RWPE1 (cell line): ENCODE data around the gene PDYN.
A peak's percentile ranks its signal among the peaks of the same experiment; 100 is the strongest.
"Not testable (repeated sequence)": the region's sequence is repeated elsewhere in the genome, so short reads cannot be mapped to it uniquely, and the experiment has no call there.

Source experiments
- CTCF ChIA-PET: fragments of 350-600 bp; sonication (Branson Sonifier 250); formaldehyde crosslinking; extraction: SDS; loops from one replicate; lab custom pipeline; 2021; lab: Yijun Ruan, JAX
- POLR2A ChIA-PET: fragments of 400-600 bp; formaldehyde crosslinking; extraction: SDS; loops from one replicate; lab custom pipeline; 2020; ENCODE audit warnings: antibody characterized with exemption; ENCODE audit not compliant: low non-redundant PET; lab: Yijun Ruan, JAX
- DNase-seq: peaks from one replicate; pipeline ENCODE4 v3.0.0; 2012; ENCODE audit warnings: low spot score
- H3K27ac ChIP-seq: fragments of 450-650 bp; 2 replicates; pipeline ENCODE4 v1.5.1; 2017
- TF ChIP-seq, protein P1 (sequence below): fragments of 450-650 bp; conservative IDR thresholded peaks from 2 replicates; pipeline ENCODE4 v1.5.1; 2017; ENCODE audit warnings: low read depth, mild to moderate bottlenecking

Gene PDYN

GRCh38 chr20:1993986-1994385, at the start of gene PDYN:
Gene PDYN, minus strand, starts transcription at chr20:1994058. Its CDS starts 10,974 bp downstream, at chr20:1983084.
- TF ChIP-seq, protein P1, sequence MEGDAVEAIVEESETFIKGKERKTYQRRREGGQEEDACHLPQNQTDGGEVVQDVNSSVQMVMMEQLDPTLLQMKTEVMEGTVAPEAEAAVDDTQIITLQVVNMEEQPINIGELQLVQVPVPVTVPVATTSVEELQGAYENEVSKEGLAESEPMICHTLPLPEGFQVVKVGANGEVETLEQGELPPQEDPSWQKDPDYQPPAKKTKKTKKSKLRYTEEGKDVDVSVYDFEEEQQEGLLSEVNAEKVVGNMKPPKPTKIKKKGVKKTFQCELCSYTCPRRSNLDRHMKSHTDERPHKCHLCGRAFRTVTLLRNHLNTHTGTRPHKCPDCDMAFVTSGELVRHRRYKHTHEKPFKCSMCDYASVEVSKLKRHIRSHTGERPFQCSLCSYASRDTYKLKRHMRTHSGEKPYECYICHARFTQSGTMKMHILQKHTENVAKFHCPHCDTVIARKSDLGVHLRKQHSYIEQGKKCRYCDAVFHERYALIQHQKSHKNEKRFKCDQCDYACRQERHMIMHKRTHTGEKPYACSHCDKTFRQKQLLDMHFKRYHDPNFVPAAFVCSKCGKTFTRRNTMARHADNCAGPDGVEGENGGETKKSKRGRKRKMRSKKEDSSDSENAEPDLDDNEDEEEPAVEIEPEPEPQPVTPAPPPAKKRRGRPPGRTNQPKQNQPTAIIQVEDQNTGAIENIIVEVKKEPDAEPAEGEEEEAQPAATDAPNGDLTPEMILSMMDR: no peak
- no peak within 1 kb of the TSS for H3K27ac ChIP-seq

GRCh38 chr20:2042400-2042799, 48.5 kb upstream of the PDYN start:
- CTCF ChIA-PET: no interaction called here

More at GRCh38 chr20:1993986-1994385, at the start of gene PDYN:
- ChIA-PET CTCF (no interaction called here), POLR2A (no interaction called here)
- DNase-seq: no peak

GRCh38 chr20:2038161-2038560, 44.3 kb upstream of the PDYN start:
- no peak for DNase-seq
- ChIA-PET POLR2A (no interaction called here), CTCF (no interaction called here)
- H3K27ac ChIP-seq: no peak overlapping the region
- TF ChIP-seq, protein P1: no peak

More at GRCh38 chr20:2042400-2042799, 48.5 kb upstream of the PDYN start:
- peak; percentile 86 for DNase-seq
- TF ChIP-seq, protein P1: no peak
- no peak overlapping the region for H3K27ac ChIP-seq
- POLR2A ChIA-PET: no interaction called here

- ChIA-PET CTCF (no interaction called here), POLR2A (no interaction called here)
- TF ChIP-seq, protein P1: no peak
- no peak overlapping the region for H3K27ac ChIP-seq
- no peak for DNase-seq
Observed at GRCh38 chr20:2037296-2037914, 43.5 kb upstream of the PDYN start.

GRCh38 chr20:2036357-2036756, 42.5 kb upstream of the PDYN start:
- POLR2A ChIA-PET, H3K27ac ChIP-seq, DNase-seq, CTCF ChIA-PET: not testable (repeated sequence)

- TF ChIP-seq, protein P1: no peak
- no peak overlapping the region for H3K27ac ChIP-seq
- ChIA-PET CTCF (no interaction called here), POLR2A (no interaction called here)
- DNase-seq: no peak
Observed at GRCh38 chr20:2032168-2032567, 38.3 kb upstream of the PDYN start.

DNA sequence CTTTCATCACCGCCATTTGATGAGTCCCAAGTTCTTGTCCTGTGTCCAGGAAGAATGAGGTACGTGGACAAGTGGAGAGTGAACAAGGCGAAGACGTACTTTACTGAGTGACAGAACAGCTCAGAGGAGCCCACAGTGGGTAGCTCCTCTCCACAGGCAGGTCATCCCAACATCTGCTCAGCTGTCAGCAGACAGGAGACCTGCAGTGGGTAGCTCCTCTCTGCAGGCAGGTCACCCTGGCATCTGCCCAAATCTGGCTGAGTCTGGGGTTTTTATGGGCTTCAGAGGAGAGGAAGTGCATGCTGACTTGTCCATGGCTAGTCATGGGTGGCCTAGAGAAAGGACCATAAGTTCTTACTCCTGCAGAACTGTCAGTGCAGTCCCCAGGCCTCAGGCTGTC, 32.7 kb upstream of the PDYN start:
- no peak overlapping the region for H3K27ac ChIP-seq
- TF ChIP-seq, protein P1: no peak
- CTCF ChIA-PET: interaction anchor here (0.9 kb wide), 1 partner anchor 61 kb away, joined by 4 read pairs; no protein-coding TSS in a partner anchor
- no peak for DNase-seq
- POLR2A ChIA-PET: no interaction called here
